Hippocampal formation (tissue), 2 donors: ENCODE measurements around the gene CCKAR.

Experiments
- DNase-seq, 2 donors: peaks; one replicate each; lab custom pipeline; 2025; lab: John Stamatoyannopoulos, UW

The CCKAR gene

DNA sequence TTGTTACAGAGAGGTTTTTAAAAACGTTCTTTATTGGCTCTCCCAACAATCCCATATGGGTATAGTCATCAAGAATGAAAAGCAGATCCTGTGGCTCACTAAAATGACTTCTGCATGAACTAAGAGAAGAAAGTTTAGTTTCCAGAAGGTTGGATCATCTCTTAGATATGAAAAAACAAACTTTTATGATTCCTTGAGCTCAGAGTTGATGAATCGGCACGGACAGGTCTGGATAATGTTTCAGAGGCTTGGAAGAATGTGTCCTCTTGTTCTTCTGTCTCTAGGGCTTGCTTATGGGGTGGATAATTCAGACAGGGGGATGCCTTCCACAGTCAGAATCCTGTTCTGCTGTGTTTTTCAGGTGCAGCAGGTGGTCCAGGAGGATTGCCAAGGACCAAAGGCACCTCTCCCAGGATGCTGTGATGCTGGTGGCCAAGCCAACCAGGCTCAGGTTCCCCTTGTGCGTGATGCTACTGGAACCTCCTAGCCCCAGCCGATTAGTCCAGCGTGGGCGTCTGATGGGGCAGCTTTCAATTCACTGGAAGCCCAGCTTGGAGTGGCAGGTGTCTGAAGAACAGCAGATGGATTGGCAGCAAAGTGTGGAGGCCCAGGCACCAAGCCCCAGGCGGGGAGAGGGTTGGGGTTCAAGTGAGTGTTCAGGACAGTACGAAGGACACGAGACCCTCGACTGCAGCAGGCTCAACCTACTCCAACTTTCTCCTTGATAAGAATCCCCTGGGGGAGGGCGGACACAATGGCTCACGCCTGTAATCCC lies 30.3 kb downstream of the CCKAR start:
- no peak for DNase-seq

DNA sequence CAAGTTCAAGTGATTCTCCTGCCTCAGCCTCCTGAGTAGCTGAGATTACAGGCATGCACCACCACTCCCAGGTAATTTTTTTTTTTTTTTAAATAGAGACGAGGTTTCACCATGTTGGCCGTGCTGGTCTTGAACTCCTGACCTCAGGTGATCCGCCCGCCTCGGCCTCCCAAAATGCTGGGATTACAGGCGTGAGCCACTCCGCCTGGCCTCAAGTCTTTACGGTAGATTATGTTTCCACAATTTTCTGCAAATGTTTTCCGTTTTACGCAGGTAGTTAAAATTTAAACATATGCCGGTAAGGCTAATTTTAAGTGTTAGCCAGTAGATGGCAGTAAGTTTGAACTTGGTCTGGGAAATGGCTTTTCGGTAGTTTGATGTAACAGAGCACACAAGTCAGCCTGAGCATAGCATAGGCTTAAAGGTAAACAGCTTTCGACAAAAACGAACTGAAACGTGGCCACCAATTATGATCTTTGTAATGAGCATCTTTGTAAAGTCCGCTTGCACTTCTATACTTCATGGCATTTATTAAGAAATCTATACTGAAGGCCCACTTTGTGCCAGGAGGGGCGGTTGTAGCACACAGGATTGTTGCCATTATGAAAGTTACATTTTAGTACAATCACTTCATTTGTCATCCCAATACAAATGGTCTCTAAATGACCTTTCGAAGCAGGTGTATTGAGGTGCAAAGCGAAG lies 31.1 kb downstream of the CCKAR start:
- DNase-seq = peak in 1 of 2 donors; percentile 20

- DNase-seq = no peak
These were observed 32.1 kb downstream of the CCKAR start for GRCh38 chr4:26458157-26458561.

DNA sequence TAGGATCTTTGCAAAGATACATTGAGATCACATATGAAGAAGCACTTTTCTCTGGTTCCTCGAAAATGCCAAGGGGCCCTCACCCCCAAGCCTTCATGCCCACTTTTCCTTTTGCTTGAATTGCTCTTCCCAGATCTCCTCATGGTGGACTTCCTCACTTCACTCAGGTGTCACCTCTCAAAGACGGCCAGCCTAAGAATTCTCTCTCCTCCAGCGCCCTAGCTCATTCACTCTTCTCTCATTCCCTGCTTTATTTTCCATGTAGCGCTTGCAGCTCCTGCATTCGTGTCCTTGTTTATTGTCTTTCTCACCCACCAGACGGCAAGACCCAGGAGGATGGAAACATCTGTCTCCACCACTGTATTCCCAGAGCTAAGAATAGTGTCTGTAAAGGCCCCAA lies 32.9 kb downstream of the CCKAR start:
- DNase-seq = no peak

- no peak for DNase-seq
These were observed 34.7 kb downstream of the CCKAR start for GRCh38 chr4:26455571-26455970.

- no peak for DNase-seq
These were observed 35.3 kb downstream of the CCKAR start for GRCh38 chr4:26454961-26455360.

- no peak for DNase-seq
These were observed 37.4 kb downstream of the CCKAR start for GRCh38 chr4:26452565-26453531.

DNA sequence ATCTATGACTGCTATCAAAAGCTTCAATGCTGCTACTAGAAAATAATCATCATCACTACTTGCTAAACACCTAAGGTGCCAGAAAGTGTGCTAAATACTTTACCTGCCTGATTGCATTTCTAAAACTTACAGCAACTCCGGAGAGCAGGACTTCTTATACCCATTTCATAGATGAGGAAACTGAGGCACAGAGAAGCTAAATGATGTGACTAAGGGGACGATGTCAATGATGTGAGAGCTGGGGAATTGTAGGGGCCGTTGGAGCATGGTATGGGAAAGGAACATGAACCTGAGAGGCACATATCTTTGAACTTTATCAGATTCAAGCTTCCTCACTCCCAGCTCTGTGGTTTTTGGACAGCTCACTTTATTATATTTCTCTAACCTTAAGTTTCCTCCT lies 38.7 kb downstream of the CCKAR start:
- no peak for DNase-seq

- no peak for DNase-seq
These were observed 39.9 kb downstream of the CCKAR start for GRCh38 chr4:26450418-26450817.

DNA sequence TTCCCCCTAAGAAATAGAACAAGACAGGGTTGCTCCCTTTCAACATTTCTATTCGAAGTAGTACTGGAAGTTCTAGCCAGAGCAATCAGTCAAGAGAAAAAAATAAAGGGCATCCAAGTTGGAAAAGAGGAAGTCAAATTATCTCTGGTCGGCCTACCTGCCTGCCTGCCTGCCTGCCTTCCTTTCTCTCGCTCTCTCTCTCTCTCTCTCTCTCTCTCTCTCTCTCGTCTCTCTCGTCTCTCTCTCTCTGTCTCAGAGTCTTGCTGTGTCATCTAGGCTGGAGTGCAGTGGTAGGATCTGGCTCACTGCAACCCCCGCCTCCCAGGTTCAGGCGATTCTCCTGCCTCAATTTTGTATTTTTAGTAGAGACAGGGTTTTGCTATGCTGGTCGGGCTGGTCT lies 42.9 kb downstream of the CCKAR start:
- no peak for DNase-seq

GRCh38 chr4:26441771-26442170 lies 48.5 kb downstream of the CCKAR start:
- no peak for DNase-seq

- DNase-seq = no peak
These were observed 49.2 kb downstream of the CCKAR start for GRCh38 chr4:26441102-26441501.

- DNase-seq = no peak
These were observed 56.1 kb downstream of the CCKAR start for GRCh38 chr4:26434030-26434639.

- DNase-seq = no peak
These were observed 56.7 kb downstream of the CCKAR start for GRCh38 chr4:26433556-26433955.

- DNase-seq = no peak
These were observed 57.9 kb downstream of the CCKAR start for GRCh38 chr4:26432419-26432818.

DNA sequence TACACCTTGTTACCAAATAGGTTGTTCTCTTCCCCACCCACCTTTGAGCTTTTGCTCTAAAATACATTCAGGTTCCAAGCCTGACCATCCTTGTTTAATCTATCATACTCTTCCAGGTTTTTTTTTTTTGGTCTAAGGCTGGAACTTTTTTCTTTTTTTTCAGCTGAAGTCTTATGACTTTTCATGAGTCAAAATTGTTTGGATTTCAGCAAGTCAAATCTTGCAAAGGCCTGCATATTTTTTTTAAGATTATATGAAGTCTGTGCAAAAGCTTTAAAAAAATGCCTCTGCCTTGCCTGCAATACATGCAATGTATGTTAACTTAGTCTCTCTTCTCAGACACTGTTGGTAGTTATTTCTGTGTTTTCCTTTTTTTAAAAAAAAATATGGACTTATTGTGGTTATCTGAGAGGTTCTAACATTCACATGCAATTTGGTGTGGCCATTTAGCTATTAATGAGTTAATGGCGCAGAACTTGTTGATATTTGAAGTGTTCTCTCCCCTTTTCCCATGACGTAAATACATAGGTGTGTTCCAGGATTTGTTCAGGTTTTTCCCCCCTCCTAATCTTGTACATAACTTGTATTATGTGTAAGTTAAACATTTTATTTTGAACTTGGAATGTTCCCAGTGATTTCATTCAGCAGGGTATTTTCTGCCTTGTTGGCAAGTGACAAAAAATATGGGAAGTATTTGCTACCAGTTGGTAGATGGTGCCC lies 58.7 kb downstream of the CCKAR start:
- DNase-seq = no peak
